ENCODE data around the gene PATL1.

DNA sequence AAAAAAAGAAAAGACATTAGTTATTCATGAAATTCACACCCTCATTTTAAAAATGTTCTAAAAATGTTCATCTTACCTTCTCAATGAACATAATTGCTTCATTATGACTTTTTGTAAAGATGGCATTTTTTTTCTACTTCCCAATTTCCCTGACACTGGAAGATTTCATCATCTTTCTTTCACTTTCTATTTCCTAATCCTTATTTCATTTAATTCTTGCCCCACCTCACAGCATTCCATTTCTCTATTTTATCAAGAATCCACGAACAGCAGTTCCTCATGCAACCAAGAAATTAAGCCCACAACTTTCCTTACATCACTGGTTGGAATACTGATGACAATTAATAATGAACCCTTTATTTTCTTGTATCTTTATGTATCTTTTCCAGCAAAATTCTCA, 1.9 kb downstream of the PATL1 start:
- TF ChIP-seq, protein P1, sequence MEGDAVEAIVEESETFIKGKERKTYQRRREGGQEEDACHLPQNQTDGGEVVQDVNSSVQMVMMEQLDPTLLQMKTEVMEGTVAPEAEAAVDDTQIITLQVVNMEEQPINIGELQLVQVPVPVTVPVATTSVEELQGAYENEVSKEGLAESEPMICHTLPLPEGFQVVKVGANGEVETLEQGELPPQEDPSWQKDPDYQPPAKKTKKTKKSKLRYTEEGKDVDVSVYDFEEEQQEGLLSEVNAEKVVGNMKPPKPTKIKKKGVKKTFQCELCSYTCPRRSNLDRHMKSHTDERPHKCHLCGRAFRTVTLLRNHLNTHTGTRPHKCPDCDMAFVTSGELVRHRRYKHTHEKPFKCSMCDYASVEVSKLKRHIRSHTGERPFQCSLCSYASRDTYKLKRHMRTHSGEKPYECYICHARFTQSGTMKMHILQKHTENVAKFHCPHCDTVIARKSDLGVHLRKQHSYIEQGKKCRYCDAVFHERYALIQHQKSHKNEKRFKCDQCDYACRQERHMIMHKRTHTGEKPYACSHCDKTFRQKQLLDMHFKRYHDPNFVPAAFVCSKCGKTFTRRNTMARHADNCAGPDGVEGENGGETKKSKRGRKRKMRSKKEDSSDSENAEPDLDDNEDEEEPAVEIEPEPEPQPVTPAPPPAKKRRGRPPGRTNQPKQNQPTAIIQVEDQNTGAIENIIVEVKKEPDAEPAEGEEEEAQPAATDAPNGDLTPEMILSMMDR (IDR thresholded peaks at IDR 0.05), result no peak
- TF ChIP-seq POLR2A (IDR thresholded peaks at IDR 0.05), result no peak

All from uterus (tissue), 2 donors.